IMR-90 (cell line): Measurements from ENCODE around the gene ACVR1B. TPM values are rescaled to one million over a fixed set of nuclear protein-coding genes. Genes with fewer than 3 reads are reported as not detected.
A peak's percentile ranks its signal among the peaks of the same experiment; 100 is the strongest.

Experiments used
- ATAC-seq: fragments of 200-7000 bp; cut with Tn5 transposase; 2 replicates; pipeline ENCODE4 v1.9.1; 2020; ENCODE audit warnings: low read depth, mild to moderate bottlenecking, moderate library complexity
- BruUV-seq: library from RNA; stranded (reverse); fragments of 400-500 nt; replicated peaks from 2 replicates; lab custom pipeline; 2021; lab: Mats Ljungman, UMichigan
- CTCF ChIA-PET: fragments of 300-600 bp; formaldehyde crosslinking; extraction: SDS; loops from one replicate; lab custom pipeline; 2021; ENCODE audit warnings: antibody characterized with exemption; lab: Yijun Ruan, JAX
- POLR2A ChIA-PET: fragments of 300-600 bp; sonication (Branson Sonifier 250); formaldehyde crosslinking; loops from one replicate; lab custom pipeline; 2022; ENCODE audit warnings: antibody characterized with exemption; ENCODE audit not compliant: unreplicated experiment; lab: Charles Lee
- DNase-seq: peaks from one replicate; pipeline ENCODE4 v3.0.0; 2013
- H2AFZ ChIP-seq: replicated peaks from 2 replicates; pipeline ENCODE3; 2013; ENCODE audit warnings: low read length, mild to moderate bottlenecking; ENCODE audit not compliant: poor library complexity
- H2AK5ac ChIP-seq: 2 replicates; pipeline ENCODE4 v1.6.1; 2013; ENCODE audit warnings: low read depth, low read length, inconsistent platforms
- H2AK9ac ChIP-seq: replicated peaks from 2 replicates; pipeline ENCODE3; 2013; ENCODE audit warnings: mild to moderate bottlenecking, low read depth, low read length, moderate library complexity; ENCODE audit not compliant: poor library complexity
- H2BK120ac ChIP-seq: 2 replicates; pipeline ENCODE4 v1.6.1; 2013; ENCODE audit warnings: low read depth, low read length, inconsistent platforms
- H2BK15ac ChIP-seq: 3 replicates; pipeline ENCODE4 v1.6.1; 2013; ENCODE audit warnings: low read depth, low read length, inconsistent platforms
- H2BK20ac ChIP-seq: 2 replicates; pipeline ENCODE4 v1.6.1; 2013; ENCODE audit warnings: low read depth, mild to moderate bottlenecking, inconsistent platforms, low read length, moderate library complexity
- H2BK5ac ChIP-seq: 2 replicates; pipeline ENCODE4 v1.6.1; 2013; ENCODE audit warnings: mild to moderate bottlenecking, low read depth, low read length, inconsistent platforms; ENCODE audit not compliant: poor library complexity, severe bottlenecking
- H3K14ac ChIP-seq: replicated peaks from 2 replicates; pipeline ENCODE4 v1.6.1; 2013; ENCODE audit warnings: low read depth, low read length, inconsistent platforms
- H3K18ac ChIP-seq: 2 replicates; pipeline ENCODE4 v1.6.1; 2013; ENCODE audit warnings: low read depth, low read length, control low read depth
- H3K23ac ChIP-seq: 2 replicates; pipeline ENCODE4 v1.6.1; 2013; ENCODE audit warnings: low read depth, low read length, inconsistent platforms
- H3K27ac ChIP-seq: 2 replicates; pipeline ENCODE4 v1.5.1; 2013; ENCODE audit warnings: mild to moderate bottlenecking, control low read depth, low read length; ENCODE audit not compliant: insufficient read depth
- H3K27me3 ChIP-seq: 2 replicates; pipeline ENCODE4 v1.6.1; 2013; ENCODE audit warnings: low read length; ENCODE audit not compliant: control insufficient read depth, insufficient read depth
- H3K36me3 ChIP-seq: 2 replicates; pipeline ENCODE4 v1.6.1; 2013; ENCODE audit warnings: low read length, mixed read lengths; ENCODE audit not compliant: control insufficient read depth, insufficient read depth
- H3K4ac ChIP-seq: 2 replicates; pipeline ENCODE4 v1.6.1; 2013; ENCODE audit warnings: low read depth, low read length, inconsistent platforms
- H3K4me1 ChIP-seq: 2 replicates; pipeline ENCODE4 v1.6.1; 2013; ENCODE audit warnings: low read length, mixed read lengths; ENCODE audit not compliant: control insufficient read depth, insufficient read depth
- H3K4me2 ChIP-seq: 2 replicates; pipeline ENCODE4 v1.6.1; 2013; ENCODE audit warnings: low read depth, mild to moderate bottlenecking, control low read depth, low read length, moderate library complexity
- H3K4me3 ChIP-seq: 2 replicates; pipeline ENCODE4 v1.5.1; 2013; ENCODE audit warnings: low read depth, mild to moderate bottlenecking, control low read depth, low read length, moderate library complexity; ENCODE audit not compliant: insufficient read depth
- H3K56ac ChIP-seq: 2 replicates; pipeline ENCODE4 v1.6.1; 2013; ENCODE audit warnings: low read length, inconsistent platforms; ENCODE audit not compliant: insufficient read depth; ENCODE audit errors: extremely low read depth
- H3K79me1 ChIP-seq, 2 experiments: 2 replicates each; pipeline ENCODE4 v1.6.1; 2013; ENCODE audit warnings: low read length in 2 of 2, inconsistent platforms in 1 of 2, low read depth in 1 of 2
- H3K9ac ChIP-seq: 2 replicates; pipeline ENCODE4 v1.6.1; 2013; ENCODE audit warnings: low read depth, low read length, control low read depth
- H3K9me1 ChIP-seq: 2 replicates; pipeline ENCODE4 v1.6.1; 2013; ENCODE audit warnings: low read length, inconsistent platforms; ENCODE audit not compliant: insufficient read depth
- H3K9me3 ChIP-seq: 2 replicates; pipeline ENCODE4 v1.6.1; 2013; ENCODE audit warnings: low read length; ENCODE audit not compliant: control insufficient read depth, insufficient read depth
- H4K20me1 ChIP-seq: 2 replicates; pipeline ENCODE4 v1.6.1; 2013; ENCODE audit warnings: low read length, inconsistent platforms; ENCODE audit not compliant: insufficient read depth
- H4K5ac ChIP-seq: 2 replicates; pipeline ENCODE4 v1.6.1; 2013; ENCODE audit warnings: mild to moderate bottlenecking, low read depth, low read length, control low read depth
- H4K8ac ChIP-seq, 2 experiments: 2 replicates each; pipeline ENCODE4 v1.6.1; 2013; ENCODE audit warnings: low read depth in 2 of 2, low read length in 2 of 2, control low read depth in 1 of 2, inconsistent platforms in 1 of 2
- H4K91ac ChIP-seq: 2 replicates; pipeline ENCODE4 v1.6.1; 2013; ENCODE audit warnings: low read depth, low read length, inconsistent platforms; ENCODE audit not compliant: insufficient read depth
- ELK1 ChIP-seq: fragments of 150-350 bp; IDR thresholded peaks from 2 replicates; pipeline ENCODE4 v1.6.1; 2016; ENCODE audit warnings: low read depth, mild to moderate bottlenecking, low read length, moderate library complexity, borderline replicate concordance
- POLR2A ChIP-seq: IDR thresholded peaks from 2 replicates; pipeline ENCODE4 v1.6.1; 2012; ENCODE audit warnings: mild to moderate bottlenecking, low read depth, low read length
- WGBS, 2 experiments: methylation state at CpG; one replicate each; pipeline versions ENCODE4 v1.1.5 to v1.1.7; 2013; ENCODE audit warnings: missing lambda C conversion rate in 2 of 2; ENCODE audit not compliant: insufficient read length in 1 of 2; ENCODE audit errors: extremely low coverage in 2 of 2; 5-methylcytosine and 5-hydroxymethylcytosine counted together
- dilution Hi-C: fragments of 300-500 bp; cut with HindIII; formaldehyde crosslinking; loops from one replicate; pipeline ENCODE4 v1.14.3; 2018; ENCODE audit warnings: low sequenced_read_pairs; ENCODE audit not compliant: unreplicated experiment
- in situ Hi-C: fragments of 300-500 bp; cut with MboI; formaldehyde crosslinking; loops from 3 replicates; pipeline ENCODE4 v1.14.3; 2019; ENCODE audit warnings: low sequenced_read_pairs, inconsistent platforms, mixed read lengths
- intact Hi-C: fragments of 100-400 bp; cut with micrococcal nuclease; formaldehyde crosslinking; loops from 2 replicates; pipeline ENCODE4 v1.10.0; 2022
- polyA plus RNA-seq, 3 experiments: library from polyadenylated mRNA; depleted of rRNA; stranded (reverse); fragments of >200 nt; gene quantifications; 2 replicates each; pipeline ENCODE4 v1.2.3, GENCODE V29; 2012; ENCODE audit warnings: low replicate concordance in 1 of 3
- total RNA-seq: library from RNA; depleted of rRNA; stranded (reverse); fragments of >200 nt; gene quantifications from 2 replicates; pipeline ENCODE4 v1.2.3, GENCODE V29; 2012

ACVR1B gene
- total and polyA plus RNA-seq, 2 of the 4 experiments (the other 2 are of a cell fraction): 5.7 to 13.6 TPM

GRCh38 chr12:52035926-52036325 lies 84.4 kb downstream of the ACVR1B start:
- ChIA-PET CTCF (interaction anchor here (1.8 kb wide), 1 partner anchor 10 kb away, joined by 7 read pairs; no protein-coding TSS in a partner anchor), POLR2A (no interaction called here)
- no peak overlapping the region for H3K27ac ChIP-seq
- no peaks in the 10 kb centered on the region for H3K27me3 ChIP-seq
- H2AFZ ChIP-seq: no peak overlapping the region
- H2AK5ac ChIP-seq: peak overlapping the region; percentile 36; the same call in 1 of the 2 replicates
- in situ Hi-C loops (no loop called here), dilution Hi-C loops (no loop called here), intact Hi-C loops (no loop called here)
- no peak overlapping the region for H3K4me2 ChIP-seq
- H3K79me1 ChIP-seq: peaks cover 13 to 44% of the 10 kb centered on the region in 2 experiments; a peak in 3 of 4 replicates
- no peak overlapping the region for H3K9ac ChIP-seq
- H3K4me1 ChIP-seq: peaks cover 8% of the 10 kb centered on the region
- no peak overlapping the region for H3K14ac ChIP-seq
- H3K4ac ChIP-seq: no peak overlapping the region
- H3K36me3 ChIP-seq: no peaks in the 10 kb centered on the region
- peaks cover 26% of the 10 kb centered on the region for H4K20me1 ChIP-seq
- ATAC-seq (no peak), DNase-seq (no peak)
- H4K91ac ChIP-seq: no peak overlapping the region
- no TSS peak for BruUV-seq
- no peak overlapping the region; the same call in 1 of the 2 replicates for H3K23ac ChIP-seq
- WGBS, 2 experiments: no CpG with 5 or more reads among the region's 2 CpGs
- no peak overlapping the region for H3K4me3 ChIP-seq
- H4K5ac ChIP-seq: no peak overlapping the region
- H4K8ac ChIP-seq: no peak overlapping the region
- no peak overlapping the region for H2BK120ac ChIP-seq
- no peak overlapping the region for H2BK5ac ChIP-seq
- peaks cover 22% of the 10 kb centered on the region for H3K9me1 ChIP-seq
- no peak overlapping the region for H3K56ac ChIP-seq
- H3K9me3 ChIP-seq: no peaks in the 10 kb centered on the region
- no peak overlapping the region for H3K18ac ChIP-seq
- H2BK15ac ChIP-seq: no peak overlapping the region
- H2AK9ac ChIP-seq: no peak overlapping the region
- H2BK20ac ChIP-seq: no peak overlapping the region
- no peak for TF ChIP-seq ELK1
- peak; percentile 60; the same call in 1 of the 2 replicates for TF ChIP-seq POLR2A
